Duodenal mucosa (tissue), 2 donors: ENCODE measurements around the gene CYCS.

Experiments
- H3K27ac ChIP-seq: one replicate; pipeline ENCODE4 v1.7.0; 2013; ENCODE audit warnings: low read depth, low read length
- H3K27me3 ChIP-seq, 2 donors: one replicate each; pipeline ENCODE4 v1.7.0; 2013; ENCODE audit warnings: low read length in 2 of 2, control low read depth in 1 of 2; ENCODE audit not compliant: insufficient read depth in 2 of 2, control insufficient read depth in 1 of 2
- H3K36me3 ChIP-seq, 2 donors: one replicate each; pipeline ENCODE4 v1.7.0; 2013; ENCODE audit warnings: low read length in 2 of 2, control low read depth in 1 of 2; ENCODE audit not compliant: insufficient read depth in 2 of 2, control insufficient read depth in 1 of 2
- H3K4me1 ChIP-seq, 2 donors: one replicate each; pipeline ENCODE4 v1.7.0; 2013; ENCODE audit warnings: low read length in 2 of 2, control low read depth in 1 of 2; ENCODE audit not compliant: insufficient read depth in 2 of 2, control insufficient read depth in 1 of 2
- H3K4me3 ChIP-seq, 2 donors: one replicate each; pipeline ENCODE4 v1.7.0; 2013; ENCODE audit warnings: low read length in 2 of 2, low read depth in 1 of 2
- H3K9ac ChIP-seq, 2 donors: one replicate each; pipeline ENCODE4 v1.7.0; 2013; ENCODE audit warnings: low read length in 2 of 2, low read depth in 1 of 2
- H3K9me3 ChIP-seq, 2 donors: one replicate each; pipeline ENCODE4 v1.7.0; 2013; ENCODE audit warnings: low read length in 2 of 2, control low read depth in 1 of 2; ENCODE audit not compliant: control insufficient read depth in 1 of 2

The CYCS gene

DNA sequence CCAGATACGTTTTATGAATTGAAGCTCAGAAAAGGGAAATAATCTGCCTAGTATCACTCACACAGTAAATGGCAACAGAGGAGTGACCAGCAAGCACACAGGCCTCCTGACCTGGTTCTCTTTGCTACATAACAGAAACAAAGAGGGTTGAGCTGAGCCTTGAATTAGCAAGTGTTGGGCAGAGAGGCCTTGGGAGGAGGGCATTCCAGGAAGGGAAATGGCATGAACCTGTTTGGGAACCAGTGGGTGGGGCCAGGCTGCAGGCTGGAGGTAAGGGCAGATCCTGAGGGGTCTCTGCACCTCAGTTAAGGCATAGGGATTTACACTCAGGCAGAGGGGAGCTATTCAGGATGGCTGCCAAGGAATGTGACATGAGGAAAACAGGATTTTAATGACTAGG, 24.8 kb upstream of the CYCS start:
- no peak overlapping the region for H3K9ac ChIP-seq
- H3K9me3 ChIP-seq = no peaks in the 10 kb centered on the region
- H3K4me3 ChIP-seq = no peak overlapping the region
- no peaks in the 10 kb centered on the region for H3K27me3 ChIP-seq
- no peaks in the 10 kb centered on the region for H3K4me1 ChIP-seq
- no peak overlapping the region for H3K27ac ChIP-seq
- peaks cover 0 to 17% of the 10 kb centered on the region in 2 donors for H3K36me3 ChIP-seq

GRCh38 chr7:25148772-25149575, 23.9 kb upstream of the CYCS start:
- Histone ChIP-seq H3K27ac (no peak overlapping the region), H3K9ac (no peak overlapping the region), H3K4me3 (no peak overlapping the region), H3K27me3 (no peaks in the 10 kb centered on the region), H3K9me3 (no peaks in the 10 kb centered on the region), H3K4me1 (no peaks in the 10 kb centered on the region), H3K36me3 (peaks cover 0 to 9% of the 10 kb centered on the region in 2 donors)

- no peaks in the 10 kb centered on the region for H3K36me3 ChIP-seq
- no peaks in the 10 kb centered on the region for H3K27me3 ChIP-seq
- no peaks in the 10 kb centered on the region for H3K9me3 ChIP-seq
- no peak overlapping the region for H3K4me3 ChIP-seq
- no peaks in the 10 kb centered on the region for H3K4me1 ChIP-seq
- H3K27ac ChIP-seq = no peak overlapping the region
- H3K9ac ChIP-seq = no peak overlapping the region
Measured at GRCh38 chr7:25143763-25144162, 18.7 kb upstream of the CYCS start.

DNA sequence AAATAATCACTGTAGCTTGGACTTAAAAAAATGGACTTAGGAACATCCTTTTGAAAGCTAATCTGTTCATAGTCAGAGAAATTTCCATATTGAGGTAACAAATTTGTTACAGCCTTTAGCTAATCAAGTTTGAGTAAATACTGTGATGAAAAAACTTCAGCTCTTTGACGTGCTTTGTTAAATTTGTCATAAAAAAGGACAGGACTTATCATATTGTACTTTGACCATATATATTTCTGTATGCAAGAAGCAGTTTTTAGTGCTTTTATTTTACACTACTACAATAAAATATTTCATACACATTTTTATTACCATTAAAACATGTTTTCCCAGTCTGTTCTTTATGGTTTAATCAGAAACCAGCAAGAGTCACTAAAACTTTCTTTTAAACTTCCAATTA, 14.5 kb upstream of the CYCS start:
- peaks cover 0 to 7% of the 10 kb centered on the region in 2 donors for H3K36me3 ChIP-seq
- H3K9ac ChIP-seq = no peak overlapping the region
- H3K27ac ChIP-seq = no peak overlapping the region
- H3K9me3 ChIP-seq = no peaks in the 10 kb centered on the region
- H3K4me1 ChIP-seq = no peaks in the 10 kb centered on the region
- H3K27me3 ChIP-seq = no peaks in the 10 kb centered on the region
- H3K4me3 ChIP-seq = no peak overlapping the region

DNA sequence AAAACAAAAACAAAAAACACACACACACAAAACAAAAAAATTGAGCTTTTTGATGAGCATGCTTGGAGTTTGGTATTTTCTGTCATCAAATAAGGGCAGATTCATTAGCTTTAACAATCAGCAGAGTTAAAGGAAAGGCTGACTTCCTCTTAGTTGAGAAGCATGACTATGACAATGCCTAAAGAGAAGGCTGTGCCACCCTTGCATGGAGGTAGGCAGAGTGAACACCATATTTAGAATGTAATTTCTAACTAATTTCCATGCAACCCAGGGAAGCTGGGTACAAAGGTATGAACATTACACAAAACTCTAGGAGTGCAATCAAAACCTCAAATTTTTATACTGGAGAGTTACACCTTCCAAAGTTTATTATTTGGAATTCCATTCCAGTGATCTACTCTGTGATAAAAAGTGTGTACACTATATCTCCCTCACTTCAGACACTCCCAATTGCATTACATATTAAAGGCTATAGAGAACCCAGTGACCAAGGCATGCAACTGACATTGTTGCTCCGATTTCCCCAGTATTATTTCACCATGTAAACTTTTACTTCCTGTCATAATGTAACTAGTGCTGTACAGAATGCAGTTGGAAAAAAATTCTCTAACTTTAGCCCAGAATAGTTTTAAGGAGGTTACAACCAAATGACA, 9.4 kb upstream of the CYCS start:
- H3K4me1 ChIP-seq = no peaks in the 10 kb centered on the region
- peaks cover 0 to 7% of the 10 kb centered on the region in 2 donors for H3K36me3 ChIP-seq
- H3K27me3 ChIP-seq = no peaks in the 10 kb centered on the region
- H3K27ac ChIP-seq = no peak overlapping the region
- H3K9ac ChIP-seq = no peak overlapping the region
- H3K4me3 ChIP-seq = no peak overlapping the region
- no peaks in the 10 kb centered on the region for H3K9me3 ChIP-seq

DNA sequence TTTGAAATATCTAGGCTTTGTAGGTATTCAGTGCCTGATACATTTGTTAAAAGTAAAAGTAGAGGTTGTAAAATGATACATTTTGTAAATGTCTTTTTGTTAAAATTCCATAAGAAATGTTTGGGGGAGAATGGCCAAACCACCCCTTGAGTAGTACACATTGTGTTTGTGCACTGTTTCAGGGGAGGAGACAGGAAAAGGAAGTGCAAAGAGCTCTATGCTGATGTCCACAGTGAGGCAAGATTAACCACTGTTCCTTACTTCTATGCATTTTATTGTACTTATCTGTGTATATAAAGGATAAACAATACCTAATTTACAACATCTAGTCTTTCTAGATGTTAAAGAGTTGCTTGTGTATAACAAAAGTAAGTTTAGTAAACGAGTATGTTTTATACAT, 7.4 kb upstream of the CYCS start:
- no peaks in the 10 kb centered on the region for H3K4me1 ChIP-seq
- no peaks in the 10 kb centered on the region for H3K27me3 ChIP-seq
- peaks cover 0 to 7% of the 10 kb centered on the region in 2 donors for H3K36me3 ChIP-seq
- H3K9me3 ChIP-seq = no peaks in the 10 kb centered on the region
- no peak overlapping the region for H3K4me3 ChIP-seq
- H3K9ac ChIP-seq = no peak overlapping the region
- no peak overlapping the region for H3K27ac ChIP-seq

GRCh38 chr7:25126751-25127150, 1.7 kb upstream of the CYCS start:
- Histone ChIP-seq H3K9me3 (no peaks in the 10 kb centered on the region), H3K27ac (no peak overlapping the region), H3K4me3 (no peak overlapping the region), H3K36me3 (peaks cover 5 to 10% of the 10 kb centered on the region in 2 donors), H3K27me3 (no peaks in the 10 kb centered on the region), H3K9ac (no peak overlapping the region), H3K4me1 (peaks cover 0 to 14% of the 10 kb centered on the region in 2 donors)

- Histone ChIP-seq H3K9ac (peak overlapping the region; percentile 96 to 98), H3K27ac (peak overlapping the region; percentile 76), H3K4me3 (peak overlapping the region; percentile 93 to 95), H3K36me3 (peaks cover 10 to 29% of the 10 kb centered on the region in 2 donors), H3K27me3 (no peaks in the 10 kb centered on the region), H3K4me1 (peaks cover 0 to 14% of the 10 kb centered on the region in 2 donors), H3K9me3 (no peaks in the 10 kb centered on the region)
Measured at GRCh38 chr7:25124465-25125136, 459 bp downstream of the CYCS start.

DNA sequence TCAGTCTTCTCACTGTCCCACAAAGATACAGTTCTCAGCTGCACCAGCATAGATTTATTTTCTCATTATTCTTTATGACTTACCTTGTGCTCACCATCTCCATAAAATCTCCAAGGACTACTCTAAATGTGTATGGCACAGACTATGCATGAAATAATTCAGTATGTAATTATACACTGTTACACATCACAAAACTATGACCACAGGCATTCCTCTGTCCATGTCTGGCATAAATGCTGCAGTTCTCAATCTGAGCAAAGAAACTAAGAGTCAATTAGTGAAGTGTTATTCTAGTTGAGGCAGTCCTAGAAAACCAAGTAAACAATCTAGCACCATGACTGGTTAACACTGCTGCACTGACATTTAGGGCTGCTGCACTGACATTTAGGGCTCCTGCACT, 2.7 kb downstream of the CYCS start:
- Histone ChIP-seq H3K27me3 (no peaks in the 10 kb centered on the region), H3K4me3 (no peak overlapping the region), H3K9ac (no peak overlapping the region), H3K4me1 (peaks cover 14 to 24% of the 10 kb centered on the region in 2 donors), H3K36me3 (peaks cover 10 to 36% of the 10 kb centered on the region in 2 donors), H3K27ac (no peak overlapping the region), H3K9me3 (no peaks in the 10 kb centered on the region)

DNA sequence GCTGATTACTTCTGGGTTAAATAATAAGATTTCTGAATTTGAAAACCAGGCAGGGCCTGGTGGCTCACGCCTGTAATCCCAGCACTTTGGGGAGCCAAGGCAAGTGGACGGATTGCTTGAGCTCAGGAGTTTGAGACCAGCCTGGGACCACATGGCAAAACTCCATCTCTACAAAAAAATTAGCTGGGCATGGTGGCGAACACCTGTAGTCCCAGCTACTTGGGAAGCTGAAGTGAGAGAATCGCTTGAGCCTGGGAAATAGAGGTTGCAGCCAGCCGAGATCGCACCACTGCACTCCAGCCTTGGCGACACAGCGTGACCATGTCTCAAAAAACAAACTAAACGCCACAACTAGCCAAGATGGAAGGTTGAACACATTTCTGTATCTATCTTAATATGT, 3.5 kb downstream of the CYCS start:
- H3K27me3 ChIP-seq = no peaks in the 10 kb centered on the region
- H3K4me1 ChIP-seq = peaks cover 15 to 28% of the 10 kb centered on the region in 2 donors
- no peak overlapping the region for H3K4me3 ChIP-seq
- H3K9me3 ChIP-seq = no peaks in the 10 kb centered on the region
- H3K36me3 ChIP-seq = peaks cover 10 to 36% of the 10 kb centered on the region in 2 donors
- H3K27ac ChIP-seq = no peak overlapping the region
- no peak overlapping the region for H3K9ac ChIP-seq
